HEK293 (cell line): ENCODE measurements around the gene NTSR2.

Source experiments
- CTCF ChIA-PET: fragments of 350-600 bp; formaldehyde crosslinking; extraction: SDS; loops from one replicate; lab custom pipeline; 2021; ENCODE audit warnings: antibody characterized with exemption; lab: Yijun Ruan, JAX
- POLR2A ChIA-PET: fragments of 300-600 bp; formaldehyde crosslinking; extraction: SDS; loops from one replicate; lab custom pipeline; 2020; ENCODE audit warnings: antibody characterized with exemption, inconsistent platforms; lab: Yijun Ruan, JAX
- H3K27ac ChIP-seq: fragments of 200-500 bp; sonication (Bioruptor generic); 2 replicates; pipeline ENCODE4 v1.5.1; 2014; ENCODE audit warnings: low read depth, low read length, control low read depth, inconsistent platforms; ENCODE audit errors: extremely low read depth
- H3K36me3 ChIP-seq, 2 experiments: fragments of 200-500 bp in 1 of 2; sonication (Bioruptor generic) in 1 of 2; 1 replicate in 1 of 2; 2 replicates in 1 of 2; pipeline ENCODE4 v1.5.1; 2014 to 2017; ENCODE audit warnings: inconsistent platforms in 2 of 2, low read length in 2 of 2; ENCODE audit not compliant: control insufficient read depth in 2 of 2, insufficient read depth in 1 of 2
- H3K4me1 ChIP-seq: fragments of 200-500 bp; sonication (Bioruptor generic); 2 replicates; pipeline ENCODE4 v1.5.1; 2014; ENCODE audit warnings: mild to moderate bottlenecking, low read length, inconsistent platforms; ENCODE audit not compliant: control insufficient read depth, insufficient read depth
- H3K4me3 ChIP-seq: 2 replicates; pipeline ENCODE4 v1.5.1; 2011; ENCODE audit warnings: low read depth, mild to moderate bottlenecking, control low read depth, low read length, moderate library complexity
- H3K9me3 ChIP-seq: fragments of 200-500 bp; sonication (Bioruptor generic); 2 replicates; pipeline ENCODE4 v1.5.1; 2014; ENCODE audit warnings: low read depth, low read length, inconsistent platforms; ENCODE audit not compliant: control insufficient read depth, insufficient read depth
- GFI1B ChIP-seq: fragments of 450-650 bp; formaldehyde crosslinking; IDR thresholded peaks from 2 replicates; pipeline ENCODE4 v1.5.1; 2016; ENCODE audit warnings: missing biosample characterization, missing genetic modification characterization
- GLIS2 ChIP-seq: fragments of 450-650 bp; formaldehyde crosslinking; IDR thresholded peaks from 2 replicates; pipeline ENCODE4 v1.5.1; 2016; ENCODE audit warnings: missing biosample characterization, missing genetic modification characterization
- PRDM4 ChIP-seq: fragments of 450-650 bp; formaldehyde crosslinking; IDR thresholded peaks from 2 replicates; pipeline ENCODE4 v1.5.1; 2017; ENCODE audit warnings: missing biosample characterization, missing genetic modification characterization
- REST ChIP-seq: fragments of 450-650 bp; formaldehyde crosslinking; IDR thresholded peaks from 2 replicates; pipeline ENCODE4 v1.5.1; 2016; ENCODE audit warnings: missing biosample characterization, missing genetic modification characterization
- SETDB1 ChIP-seq: IDR thresholded peaks from one replicate; pipeline ENCODE4 v1.6.1; 2017; ENCODE audit warnings: mild to moderate bottlenecking, low read length, moderate library complexity, mixed read lengths; ENCODE audit not compliant: insufficient read length
- SP2 ChIP-seq: fragments of 450-650 bp; formaldehyde crosslinking; IDR thresholded peaks from 2 replicates; pipeline ENCODE4 v1.5.1; 2016; ENCODE audit warnings: missing biosample characterization, missing genetic modification characterization
- TSHZ1 ChIP-seq: fragments of 450-650 bp; formaldehyde crosslinking; IDR thresholded peaks from 2 replicates; pipeline ENCODE4 v1.5.1; 2016; ENCODE audit warnings: missing biosample characterization, missing genetic modification characterization, borderline replicate concordance
- ZBTB7A ChIP-seq: fragments of 450-650 bp; formaldehyde crosslinking; IDR thresholded peaks from 2 replicates; pipeline ENCODE4 v1.5.1; 2016; ENCODE audit warnings: low read depth, missing biosample characterization, missing genetic modification characterization
- ZIC2 ChIP-seq: fragments of 450-650 bp; formaldehyde crosslinking; IDR thresholded peaks from 2 replicates; pipeline ENCODE4 v1.5.1; 2016; ENCODE audit warnings: missing biosample characterization, missing genetic modification characterization
- ZNF114 ChIP-seq: fragments of 450-650 bp; formaldehyde crosslinking; IDR thresholded peaks from 2 replicates; pipeline ENCODE4 v1.5.0; 2017; ENCODE audit warnings: missing biosample characterization, missing genetic modification characterization
- ZNF155 ChIP-seq: fragments of 450-650 bp; formaldehyde crosslinking; IDR thresholded peaks from 2 replicates; pipeline ENCODE4 v1.5.1; 2016; ENCODE audit warnings: missing biosample characterization, missing genetic modification characterization
- ZNF18 ChIP-seq: fragments of 450-650 bp; formaldehyde crosslinking; IDR thresholded peaks from 2 replicates; pipeline ENCODE4 v1.5.1; 2016; ENCODE audit warnings: missing biosample characterization, missing genetic modification characterization
- ZNF19 ChIP-seq: fragments of 450-650 bp; formaldehyde crosslinking; IDR thresholded peaks from 2 replicates; pipeline ENCODE4; 2016; ENCODE audit warnings: missing biosample characterization, missing genetic modification characterization, low read depth
- ZNF394 ChIP-seq: fragments of 450-650 bp; formaldehyde crosslinking; IDR thresholded peaks from 2 replicates; pipeline ENCODE4 v1.5.1; 2016; ENCODE audit warnings: missing biosample characterization, missing genetic modification characterization, mild to moderate bottlenecking, moderate library complexity, borderline replicate concordance
- ZNF48 ChIP-seq: fragments of 450-650 bp; formaldehyde crosslinking; IDR thresholded peaks from 2 replicates; pipeline ENCODE4 v1.5.1; 2016; ENCODE audit warnings: missing biosample characterization, missing genetic modification characterization
- ZNF513 ChIP-seq: fragments of 450-650 bp; IDR thresholded peaks from 2 replicates; pipeline ENCODE4 v1.5.1; 2018; ENCODE audit warnings: missing biosample characterization, missing genetic modification characterization
- ZNF530 ChIP-seq: fragments of 450-650 bp; formaldehyde crosslinking; IDR thresholded peaks from 2 replicates; pipeline ENCODE4 v1.5.1; 2016; ENCODE audit warnings: low read depth, missing biosample characterization, missing genetic modification characterization
- ZNF600 ChIP-seq: fragments of 450-650 bp; formaldehyde crosslinking; IDR thresholded peaks from 2 replicates; pipeline ENCODE4 v1.5.1; 2016; ENCODE audit warnings: missing biosample characterization, missing genetic modification characterization
- ZNF610 ChIP-seq: fragments of 450-650 bp; formaldehyde crosslinking; IDR thresholded peaks from 2 replicates; pipeline ENCODE4 v1.5.1; 2016; ENCODE audit warnings: missing biosample characterization, missing genetic modification characterization, borderline replicate concordance
- ZNF626 ChIP-seq: fragments of 450-650 bp; sonication (Bioruptor Pico); formaldehyde crosslinking; IDR thresholded peaks from 2 replicates; pipeline ENCODE4 v1.5.1; 2018; ENCODE audit warnings: missing biosample characterization, missing genetic modification characterization, inconsistent platforms
- ZNF701 ChIP-seq: fragments of 450-650 bp; formaldehyde crosslinking; IDR thresholded peaks from 2 replicates; pipeline ENCODE4 v1.5.1; 2016; ENCODE audit warnings: missing biosample characterization, missing genetic modification characterization
- ZNF785 ChIP-seq: fragments of 450-650 bp; formaldehyde crosslinking; IDR thresholded peaks from 2 replicates; pipeline ENCODE4 v1.5.1; 2016; ENCODE audit warnings: missing biosample characterization, missing genetic modification characterization
- ZNF791 ChIP-seq: fragments of 450-650 bp; formaldehyde crosslinking; IDR thresholded peaks from 2 replicates; pipeline ENCODE4 v1.5.1; 2016; ENCODE audit warnings: missing biosample characterization, missing genetic modification characterization

NTSR2 gene

GRCh38 chr2:11612553-11613215, 57.3 kb downstream of the NTSR2 start:
- H3K9me3 ChIP-seq: no peaks in the 10 kb centered on the region
- TF ChIP-seq SP2 (no peak), REST (tag by site-specific recombination) (no peak), ZIC2 (peak; percentile 24; the same call in 1 of the 2 replicates), SETDB1 (no peak)
- no peaks in the 10 kb centered on the region for H3K4me1 ChIP-seq
- ChIA-PET POLR2A (interaction anchor here (0.6 kb wide), 1 partner anchor 478 kb away, joined by 3 read pairs; no protein-coding TSS in a partner anchor), CTCF (interaction anchor here (0.7 kb wide), 1 partner anchor 56 kb away, joined by 3 read pairs; no protein-coding TSS in a partner anchor)
- H3K36me3 ChIP-seq: no peaks in the 10 kb centered on the region
- H3K4me3 ChIP-seq: no peak overlapping the region
- H3K27ac ChIP-seq: no peak overlapping the region

GRCh38 chr2:11611251-11611650, 58.7 kb downstream of the NTSR2 start:
- Histone ChIP-seq H3K9me3 (no peaks in the 10 kb centered on the region), H3K4me3 (no peak overlapping the region), H3K4me1 (no peaks in the 10 kb centered on the region), H3K36me3 (no peaks in the 10 kb centered on the region), H3K27ac (no peak overlapping the region)
- POLR2A ChIA-PET: no interaction called here
- CTCF ChIA-PET: no interaction called here
- TF ChIP-seq ZBTB7A (tag by site-specific recombination): no peak
- no peak for TF ChIP-seq ZNF610 (tag by site-specific recombination)
- no peak for TF ChIP-seq ZNF19 (tag by site-specific recombination)
- no peak for TF ChIP-seq GFI1B (tag by site-specific recombination)
- no peak for TF ChIP-seq ZNF394 (tag by site-specific recombination)
- TF ChIP-seq ZNF48 (tag by site-specific recombination): no peak
- no peak for TF ChIP-seq ZNF785
- no peak for TF ChIP-seq PRDM4
- TF ChIP-seq TSHZ1 (tag by site-specific recombination): no peak
- no peak for TF ChIP-seq ZNF701
- no peak for TF ChIP-seq ZNF600 (tag by site-specific recombination)
- no peak for TF ChIP-seq ZNF626 (tag by site-specific recombination)
- no peak for TF ChIP-seq ZNF18 (tag by site-specific recombination)
- TF ChIP-seq ZNF155 (tag by site-specific recombination): no peak
- TF ChIP-seq ZNF114 (tag by site-specific recombination): no peak
- no peak for TF ChIP-seq ZNF530 (tag by site-specific recombination)
- no peak for TF ChIP-seq GLIS2 (tag by site-specific recombination)
- TF ChIP-seq ZNF791 (tag by site-specific recombination): no peak
- TF ChIP-seq ZNF513 (tag by site-specific recombination): no peak
